GDM1 (cell line): Measurements from ENCODE around the gene SPNS3.

Experiments used
- DNase-seq: peaks from one replicate; lab custom pipeline; 2025; lab: John Stamatoyannopoulos, UW

Gene SPNS3

DNA sequence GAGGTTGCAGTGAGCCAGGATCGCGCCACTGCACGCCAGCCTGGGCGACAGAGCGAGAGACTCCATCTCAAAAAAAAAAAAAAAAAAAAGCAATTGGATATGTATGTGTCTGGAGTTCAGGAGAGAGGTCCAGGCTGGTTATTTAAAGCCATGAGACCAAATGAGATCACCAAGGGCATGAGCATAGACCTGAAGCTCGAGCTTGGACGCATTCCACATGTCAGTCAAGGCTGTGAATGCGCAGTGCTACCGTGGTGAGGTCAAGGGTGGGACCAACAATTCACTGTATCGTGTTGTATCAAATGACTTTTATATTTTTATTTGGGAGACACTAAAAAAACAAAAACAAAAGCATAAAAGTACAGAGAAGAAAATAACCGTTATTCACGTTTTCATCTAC, 35.8 kb downstream of the SPNS3 start:
- DNase-seq: no peak

DNA sequence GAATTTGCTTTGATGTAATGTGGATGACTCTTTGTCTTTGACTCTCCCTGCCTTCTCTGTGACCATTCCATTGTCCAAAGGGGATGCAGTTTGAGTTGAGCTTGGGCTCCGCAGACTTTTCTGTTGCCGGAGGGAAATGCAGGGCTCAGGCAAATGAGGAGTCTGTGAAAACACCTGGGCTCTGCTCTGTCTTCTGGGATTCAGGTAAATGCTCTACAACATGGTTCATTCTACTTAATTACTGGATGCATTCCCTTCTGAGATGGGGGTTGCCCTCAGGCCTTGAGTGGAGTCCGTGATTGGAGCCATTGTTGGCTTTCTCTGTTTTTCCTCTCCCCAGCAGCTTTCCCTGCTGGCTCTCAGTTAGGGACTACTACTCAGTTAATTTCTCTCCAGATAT, 38.5 kb downstream of the SPNS3 start:
- DNase-seq: no peak

DNA sequence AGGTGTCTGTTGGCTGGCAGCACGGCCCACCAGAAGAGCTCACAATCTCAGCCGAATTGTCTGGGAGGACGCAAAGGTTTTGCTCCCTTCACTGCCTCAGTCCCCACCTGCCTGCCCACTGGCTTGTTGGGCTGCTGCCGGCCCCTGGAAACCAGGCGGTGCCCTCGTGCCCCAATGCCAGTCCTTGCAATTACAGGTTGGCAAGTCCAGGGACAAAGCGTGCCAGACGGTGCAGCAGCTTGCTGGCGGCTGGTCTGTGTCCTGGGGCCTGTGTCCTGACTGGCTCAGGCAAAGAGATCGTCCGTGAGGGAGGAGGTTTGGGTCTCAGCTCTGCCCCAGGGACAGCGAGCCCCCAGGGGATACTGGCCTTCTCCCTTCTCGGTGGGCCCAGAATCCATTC, 40.4 kb downstream of the SPNS3 start:
- DNase-seq: no peak

DNA sequence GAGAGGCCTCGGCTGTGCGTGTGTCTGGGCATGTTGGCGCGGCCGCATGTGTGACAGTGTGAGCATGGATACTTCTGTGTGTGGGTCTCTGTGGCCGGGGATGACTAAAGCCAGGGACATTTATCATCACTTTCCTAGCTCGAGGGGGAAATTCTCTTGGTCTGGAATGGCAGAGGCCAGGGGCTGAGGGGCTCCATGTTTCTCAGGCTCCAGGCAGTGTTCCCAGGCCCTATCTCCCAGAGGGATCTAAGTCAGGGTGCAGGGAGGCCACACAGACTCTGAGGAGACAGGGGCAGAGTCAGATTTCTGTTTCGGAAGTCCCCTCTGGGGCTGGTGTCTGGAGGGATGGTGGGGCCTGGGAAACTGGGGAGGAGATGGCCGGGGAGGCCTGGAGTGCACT, 41.3 kb downstream of the SPNS3 start:
- DNase-seq: no peak

DNA sequence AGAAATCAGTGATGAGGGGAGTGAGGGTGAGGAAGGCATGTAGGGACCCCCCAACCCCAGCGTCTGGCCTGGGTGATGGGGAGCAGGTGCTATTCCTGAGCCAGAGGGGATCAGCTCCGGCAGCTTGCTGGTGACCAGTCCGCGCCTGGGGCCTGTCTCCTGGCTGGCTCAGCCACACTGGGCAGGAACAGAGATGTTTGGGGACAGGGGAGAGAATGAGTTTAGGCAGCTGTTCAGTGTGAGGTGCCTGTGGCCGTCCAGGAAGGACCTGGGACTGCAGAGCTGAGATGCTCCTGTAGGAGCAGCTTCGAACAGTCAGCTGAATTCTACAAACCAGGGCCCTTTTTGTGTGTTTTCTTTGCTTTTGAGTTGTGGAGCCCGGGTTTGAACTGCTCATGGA, 41.7 kb downstream of the SPNS3 start:
- DNase-seq: no peak

DNA sequence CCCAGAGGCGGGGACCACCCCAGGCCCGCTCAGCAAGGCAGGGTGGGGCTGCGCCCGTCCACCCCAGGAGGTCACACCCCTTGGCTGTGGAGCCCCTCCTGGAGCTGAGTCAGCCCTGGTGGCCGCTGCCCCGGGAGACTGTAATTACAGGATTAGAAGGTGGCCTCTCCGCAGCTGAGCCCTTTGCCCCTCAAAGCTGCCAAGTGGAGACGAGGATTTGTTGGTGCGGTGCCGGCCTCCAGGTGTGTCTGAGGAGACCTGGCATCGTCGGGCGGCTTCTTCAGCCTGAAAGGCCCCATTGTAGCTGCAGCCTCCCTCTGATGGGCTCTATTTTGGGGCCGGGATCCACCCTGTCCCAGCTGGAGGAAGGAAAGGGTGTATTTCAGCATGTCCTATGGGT, 42.3 kb downstream of the SPNS3 start:
- DNase-seq: no peak

DNA sequence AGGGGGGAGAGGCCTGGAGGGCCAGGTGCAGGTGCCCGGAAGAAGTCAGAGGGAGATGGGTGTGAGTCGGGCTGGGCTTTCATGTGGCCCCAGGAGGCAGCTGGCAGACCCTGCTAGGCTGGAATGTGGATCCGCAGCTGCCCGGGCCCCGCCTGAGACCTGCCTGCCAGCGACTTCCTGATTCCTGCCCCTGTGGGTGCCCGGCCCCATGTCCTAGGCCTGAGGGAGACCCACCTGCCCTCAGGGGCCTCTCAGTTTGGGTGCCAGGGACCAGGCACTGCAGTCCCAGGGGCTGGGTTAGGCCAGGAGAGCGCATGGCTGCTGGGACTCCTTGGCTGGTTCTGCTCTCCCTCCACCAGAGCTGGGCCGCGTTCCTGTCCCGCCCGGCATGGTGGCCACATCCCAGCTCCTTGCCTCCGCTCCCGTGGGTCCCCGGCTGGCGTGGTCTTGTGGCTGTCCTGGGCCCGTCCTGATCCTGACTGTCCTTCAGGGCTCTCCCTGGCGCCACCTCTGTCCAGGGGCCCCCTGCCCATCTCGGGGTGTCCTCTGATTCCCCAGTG, 42.9 kb downstream of the SPNS3 start:
- no peak for DNase-seq

DNA sequence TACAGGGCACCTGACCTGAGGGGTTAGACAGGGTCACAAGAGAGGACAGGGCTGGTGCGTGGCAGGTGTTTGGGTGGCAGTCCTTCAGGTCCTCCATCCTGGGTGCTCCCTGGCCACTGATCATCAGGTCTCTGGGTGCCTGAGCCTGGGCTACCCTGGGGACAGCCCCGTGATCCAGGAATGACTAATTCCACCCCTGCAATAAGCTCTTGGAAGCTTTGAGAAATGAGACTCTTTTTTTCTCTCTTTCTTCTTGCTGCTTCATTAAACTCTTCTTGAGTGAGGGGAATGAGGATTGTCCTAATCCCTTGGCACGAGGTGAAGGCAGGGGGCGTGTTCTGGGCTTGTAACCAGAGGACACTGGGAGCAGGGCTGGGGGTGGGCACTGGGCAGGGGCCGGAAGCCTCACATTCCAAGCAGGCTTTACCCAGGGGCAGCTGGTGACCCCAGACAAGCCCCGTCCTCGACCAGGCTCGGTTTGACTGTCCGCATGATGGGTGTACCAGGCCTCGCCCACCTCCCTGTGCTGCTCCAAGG, 43.6 kb downstream of the SPNS3 start:
- DNase-seq: no peak

DNA sequence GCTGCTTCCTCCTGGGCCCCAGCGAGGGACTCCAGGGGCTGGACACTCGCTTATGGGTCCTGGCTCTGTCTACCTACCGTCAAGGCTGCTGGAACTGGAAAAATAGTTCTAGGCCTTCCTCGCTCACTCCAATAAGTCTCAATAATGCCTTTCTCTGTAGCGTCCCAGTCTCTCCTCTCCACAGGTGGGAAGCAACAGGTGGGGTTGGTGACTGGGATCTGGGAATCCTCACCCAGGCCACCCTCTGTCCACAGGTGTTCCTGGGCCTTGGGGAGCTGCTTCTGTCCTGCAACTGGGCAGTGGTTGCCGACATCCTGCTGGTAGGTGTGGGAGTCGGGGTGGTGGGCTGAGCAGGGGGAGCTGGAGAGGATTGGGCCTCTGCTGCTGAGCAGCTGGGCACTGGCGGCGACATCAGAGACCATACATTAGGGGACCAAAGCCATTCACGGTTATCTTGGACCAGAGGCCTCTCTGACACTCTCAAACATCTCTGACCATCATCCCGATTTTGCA, 44.6 kb downstream of the SPNS3 start:
- DNase-seq: no peak

DNA sequence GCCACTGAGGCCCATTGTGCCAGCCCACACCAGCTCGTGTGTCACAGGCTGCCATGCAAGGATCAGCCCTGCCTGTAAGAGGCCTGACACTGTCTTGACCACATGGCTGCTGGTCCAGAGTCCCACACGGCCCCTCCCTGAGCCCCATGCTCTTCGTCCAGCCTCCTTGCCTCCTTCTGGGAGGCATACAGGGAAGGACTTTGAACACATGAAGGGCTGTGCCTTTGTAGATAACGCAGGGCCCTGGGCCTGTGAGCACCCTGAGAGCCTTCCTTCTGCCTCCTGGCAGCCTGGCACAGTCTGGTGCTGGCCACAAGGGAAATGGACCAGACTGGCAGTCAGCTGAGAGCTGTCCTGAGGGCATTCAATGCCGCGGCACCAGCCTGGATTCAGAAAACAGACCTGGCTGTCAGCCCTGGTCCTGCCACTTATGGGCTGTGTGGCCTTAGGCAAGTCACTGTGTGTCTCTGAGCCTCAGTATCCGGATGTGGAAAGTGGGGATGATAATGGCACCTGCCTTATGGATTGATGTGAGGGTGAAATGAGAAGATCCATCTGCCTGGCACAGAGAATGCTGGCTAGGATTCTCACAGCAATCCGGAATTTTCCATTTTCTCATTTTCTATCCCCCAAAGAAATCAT, 45.7 kb downstream of the SPNS3 start:
- no peak for DNase-seq

DNA sequence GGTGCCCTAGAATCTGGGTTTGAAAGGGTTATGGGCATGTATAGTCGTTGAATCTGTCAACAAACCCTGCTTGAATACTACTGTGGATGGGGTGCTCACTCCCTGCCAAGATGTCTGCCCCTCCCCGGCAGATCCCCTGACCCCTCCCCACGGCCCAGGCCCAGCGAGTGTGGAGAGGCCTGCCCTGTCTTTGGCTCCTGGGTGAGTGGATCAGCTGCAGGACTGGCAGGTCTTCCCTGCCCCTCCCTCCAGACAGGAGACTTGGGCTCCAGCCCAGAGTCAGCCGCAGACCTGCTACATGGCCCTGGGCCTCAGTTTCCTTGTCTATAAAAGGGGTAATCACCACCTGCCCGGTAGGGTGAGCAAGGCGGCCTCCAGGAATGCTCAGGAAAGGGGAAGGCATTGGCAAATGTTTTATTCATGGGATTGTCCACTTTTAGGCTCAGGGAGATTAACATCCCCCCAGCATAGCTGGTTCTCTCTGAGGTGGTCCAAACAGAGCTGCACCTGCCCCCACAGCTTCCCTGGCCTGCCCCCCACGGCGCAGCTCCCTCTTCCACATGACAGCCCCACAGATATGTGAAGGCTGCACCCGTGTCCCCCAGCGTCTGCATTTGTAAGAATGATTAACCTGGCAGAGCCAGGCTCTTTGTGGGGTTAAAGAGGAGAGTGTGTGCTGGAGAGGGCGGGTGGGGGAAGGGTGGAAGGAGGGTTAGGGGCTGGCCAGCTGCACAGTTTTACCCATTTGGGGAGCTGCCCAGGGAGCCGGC, 46.4 kb downstream of the SPNS3 start:
- no peak for DNase-seq

DNA sequence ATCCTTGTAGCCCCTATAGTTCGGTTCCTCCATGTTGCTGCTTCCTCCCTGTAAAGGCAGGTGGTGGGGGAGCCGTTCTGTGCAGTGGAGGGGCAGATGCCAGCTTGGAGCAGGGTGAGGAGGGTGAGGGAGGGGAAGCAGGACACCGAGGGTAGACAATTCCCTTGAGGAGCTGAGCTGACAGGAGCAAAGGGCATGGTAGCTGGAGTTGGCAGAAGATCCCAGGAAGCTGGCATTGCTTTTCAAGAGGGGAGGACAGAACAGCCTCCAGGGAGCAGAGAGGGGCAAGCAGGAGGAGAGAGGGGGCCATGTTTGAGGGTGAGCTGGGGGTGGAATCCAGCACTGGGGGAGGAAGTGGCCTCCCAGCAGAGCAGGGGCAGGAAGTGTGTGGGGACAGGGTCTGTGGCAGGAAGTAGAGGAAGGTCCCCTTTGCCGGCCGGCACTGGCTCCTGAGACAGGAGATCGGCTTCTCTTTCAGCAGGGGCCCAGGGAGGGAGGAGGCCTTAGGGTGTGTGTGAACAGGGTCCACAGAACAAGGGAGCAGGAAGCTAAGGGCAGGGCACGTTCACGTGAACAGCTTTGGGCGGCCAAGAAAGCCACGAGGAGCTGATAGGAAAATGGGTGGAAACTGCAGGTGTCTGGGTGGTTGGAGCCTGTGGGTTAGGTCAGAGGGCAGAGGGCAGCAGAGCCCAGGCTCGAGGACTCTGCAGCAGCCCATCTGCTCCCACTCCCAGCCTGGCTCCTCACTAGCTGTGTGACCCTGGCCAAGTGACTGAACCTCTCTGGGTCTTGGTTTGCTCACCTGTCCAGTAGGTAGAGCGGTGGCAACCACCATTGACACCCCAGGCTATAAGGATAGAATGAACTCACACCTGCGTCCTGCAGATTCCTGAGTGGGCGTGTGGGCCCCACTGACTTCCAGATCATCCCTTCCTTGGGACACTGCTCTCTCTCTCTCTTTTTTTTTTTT, 47.5 kb downstream of the SPNS3 start:
- peak; percentile 92 for DNase-seq

DNA sequence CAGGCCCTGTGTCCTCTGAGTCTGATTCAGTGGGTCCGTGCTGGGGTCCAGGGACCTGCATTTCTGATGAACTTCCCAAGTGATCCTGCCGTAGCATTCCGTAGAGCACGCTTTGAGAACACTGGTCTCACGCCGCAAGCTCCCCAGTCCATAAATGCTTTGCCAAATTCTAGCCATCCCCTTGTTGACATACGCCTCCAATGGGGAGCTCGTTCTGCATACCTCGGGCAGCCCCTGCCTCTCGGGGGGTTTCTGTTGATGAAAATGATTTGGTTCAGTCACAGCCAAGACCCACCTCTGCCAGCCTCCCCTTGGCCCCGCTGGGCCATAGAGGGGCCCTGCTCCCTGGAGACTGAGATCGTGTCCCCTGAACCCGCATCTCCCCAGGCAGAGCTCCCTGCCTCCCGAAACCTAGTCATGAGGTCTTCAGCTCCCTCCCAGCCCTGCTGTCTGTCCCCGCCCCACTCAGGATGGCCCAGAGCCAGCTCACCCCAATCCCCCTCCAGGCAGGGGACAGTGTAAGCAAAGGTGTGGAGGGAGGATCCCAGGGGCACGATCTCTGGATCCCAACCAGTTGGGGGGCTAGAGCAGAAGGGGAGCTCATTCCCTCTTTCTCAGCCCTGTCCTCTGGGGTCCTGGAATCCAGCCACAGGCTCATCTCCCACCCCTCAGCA, 48.7 kb downstream of the SPNS3 start:
- DNase-seq: no peak

DNA sequence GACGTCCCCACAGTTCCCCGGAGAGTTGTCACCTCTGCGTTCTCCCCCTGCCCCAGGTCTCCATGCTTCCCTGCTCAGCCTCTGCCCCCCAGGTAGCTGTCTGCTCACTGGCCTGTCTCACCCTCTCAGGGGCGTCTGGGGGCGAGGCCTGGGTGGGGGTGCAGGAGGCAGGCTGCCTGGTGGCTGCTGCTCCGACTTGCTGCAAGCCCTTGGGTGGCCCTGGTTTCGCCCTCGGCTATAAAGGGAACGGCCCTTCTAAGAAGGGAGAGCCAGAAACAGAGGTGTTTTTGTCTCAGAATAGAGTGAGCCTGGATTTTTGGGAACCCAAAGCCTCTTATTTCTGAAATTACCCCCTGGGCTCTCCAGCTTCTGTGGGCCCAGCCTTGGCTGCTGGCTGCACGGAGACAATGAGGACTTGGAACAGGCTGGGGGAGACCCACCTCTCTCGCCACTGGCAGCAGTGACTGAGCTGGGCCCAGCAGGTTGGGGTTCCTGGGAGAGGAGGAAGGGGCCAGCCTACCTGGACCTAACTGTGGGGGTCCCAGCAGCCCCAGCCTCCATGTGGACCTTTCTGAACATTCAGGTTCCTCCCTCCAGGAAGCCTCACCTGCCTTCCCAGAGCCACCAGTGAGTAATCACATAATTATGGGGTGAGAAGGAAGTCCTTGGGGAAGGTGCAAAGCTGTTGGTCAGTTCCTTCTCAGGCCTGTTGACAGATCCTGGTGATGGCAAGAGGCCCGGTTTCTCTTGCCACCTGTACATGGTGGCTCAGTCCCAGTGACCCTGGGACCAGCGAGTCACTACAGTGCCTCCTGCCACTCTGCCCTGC, 49.5 kb downstream of the SPNS3 start:
- no peak for DNase-seq

DNA sequence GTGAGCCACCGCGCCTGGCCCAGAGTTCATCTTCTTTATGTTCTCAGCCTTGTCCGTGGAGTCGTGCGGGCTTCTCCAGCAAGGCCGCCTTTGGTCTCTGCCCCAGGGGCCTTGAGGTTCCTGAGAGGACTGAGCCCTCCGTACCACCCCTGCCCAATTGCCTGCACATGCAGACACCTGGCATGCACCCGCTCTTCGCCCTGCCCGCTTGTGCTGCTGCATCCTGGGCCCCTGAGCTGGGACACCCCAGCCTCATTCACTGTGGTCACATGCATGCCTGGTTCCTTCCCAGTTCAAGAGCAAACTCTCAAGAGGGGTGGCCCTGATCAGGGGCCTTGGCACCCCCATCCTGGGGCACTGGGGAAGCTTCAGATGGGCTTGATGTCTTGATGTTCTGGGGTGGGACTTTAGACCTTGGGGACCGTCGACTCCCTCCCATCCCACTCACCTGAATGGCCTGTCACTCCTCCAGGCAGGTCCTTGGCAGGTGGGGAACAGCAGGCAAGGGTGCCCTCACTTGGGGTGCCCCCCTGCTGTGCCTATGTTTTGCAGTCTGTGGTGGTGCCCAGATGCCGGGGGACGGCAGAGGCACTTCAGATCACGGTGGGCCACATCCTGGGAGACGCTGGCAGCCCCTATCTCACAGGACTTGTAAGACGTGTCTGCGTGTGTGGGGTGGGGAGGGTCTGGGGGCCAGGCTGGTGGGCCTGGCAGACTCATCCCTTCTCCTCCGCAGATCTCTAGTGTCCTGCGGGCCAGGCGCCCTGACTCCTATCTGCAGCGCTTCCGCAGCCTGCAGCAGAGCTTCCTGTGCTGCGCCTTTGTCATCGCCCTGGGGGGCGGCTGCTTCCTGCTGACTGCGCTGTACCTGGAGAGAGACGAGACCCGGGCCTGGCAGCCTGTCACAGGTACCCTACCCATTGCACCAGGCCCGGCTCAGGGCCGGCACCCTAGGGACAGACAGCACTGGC, 52.2 kb downstream of the SPNS3 start:
- DNase-seq: no peak

DNA sequence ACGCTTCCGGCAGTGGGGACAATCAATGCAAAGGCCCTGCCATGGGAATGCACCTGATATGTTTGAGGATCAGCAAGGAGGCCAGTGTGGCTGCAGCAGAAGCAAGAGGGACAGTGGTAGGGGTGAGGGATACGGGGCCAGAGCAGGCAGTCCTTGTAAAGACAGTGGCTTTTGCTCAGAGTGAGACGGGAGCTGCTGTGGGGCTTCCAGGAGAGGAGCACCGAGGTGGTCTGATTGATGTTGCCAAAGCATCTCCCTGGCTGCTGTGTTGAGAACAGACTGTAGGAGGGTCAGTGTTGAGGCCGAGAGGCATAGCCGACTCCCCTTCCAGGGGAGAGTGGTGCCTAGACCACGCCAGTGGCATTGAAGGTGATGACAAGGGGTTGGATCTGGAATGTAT, 53.6 kb downstream of the SPNS3 start:
- no peak for DNase-seq

DNA sequence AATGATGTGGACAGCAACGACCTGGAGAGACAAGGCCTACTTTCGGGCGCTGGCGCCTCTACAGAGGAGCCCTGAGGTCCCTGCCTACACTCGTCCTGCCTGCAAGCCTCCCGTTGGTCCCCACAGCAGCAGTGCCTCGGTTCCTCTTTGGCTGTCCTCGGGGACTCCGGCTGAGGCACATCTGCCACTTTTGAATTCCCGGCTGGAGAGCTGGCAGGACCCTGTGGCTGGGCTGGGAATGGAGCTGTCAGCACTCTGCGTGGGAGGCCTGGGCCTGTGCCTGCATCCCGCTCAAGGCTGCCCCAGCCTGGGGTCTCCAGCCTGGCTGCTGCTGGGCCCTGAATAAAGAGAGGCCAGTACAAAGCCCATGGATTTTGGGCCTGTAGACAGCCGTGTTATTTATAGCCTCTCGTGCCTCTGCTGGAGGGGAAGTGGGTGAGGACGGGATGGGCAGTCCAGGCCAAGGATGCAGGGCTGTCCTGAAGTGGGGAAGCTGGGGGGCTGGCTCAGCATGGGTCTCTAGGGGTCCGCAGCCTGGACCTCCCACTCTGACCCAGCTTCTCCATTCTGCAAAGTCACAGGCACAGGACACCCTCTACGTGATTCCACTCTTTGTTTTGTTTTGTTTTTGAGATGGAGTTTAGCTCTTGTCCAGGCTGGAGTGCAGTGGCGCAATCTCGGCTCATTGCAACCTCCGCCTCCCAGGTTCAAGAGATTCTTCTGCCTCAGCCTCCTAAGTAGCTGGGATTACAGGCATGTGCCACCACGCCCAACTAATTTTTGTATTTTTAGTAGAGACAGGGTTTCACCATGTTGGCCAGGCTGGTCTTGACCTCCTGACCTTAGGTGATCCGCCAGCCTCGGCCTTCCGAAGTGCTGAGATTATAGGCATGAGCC, 54.3 kb downstream of the SPNS3 start:
- DNase-seq: no peak

DNA sequence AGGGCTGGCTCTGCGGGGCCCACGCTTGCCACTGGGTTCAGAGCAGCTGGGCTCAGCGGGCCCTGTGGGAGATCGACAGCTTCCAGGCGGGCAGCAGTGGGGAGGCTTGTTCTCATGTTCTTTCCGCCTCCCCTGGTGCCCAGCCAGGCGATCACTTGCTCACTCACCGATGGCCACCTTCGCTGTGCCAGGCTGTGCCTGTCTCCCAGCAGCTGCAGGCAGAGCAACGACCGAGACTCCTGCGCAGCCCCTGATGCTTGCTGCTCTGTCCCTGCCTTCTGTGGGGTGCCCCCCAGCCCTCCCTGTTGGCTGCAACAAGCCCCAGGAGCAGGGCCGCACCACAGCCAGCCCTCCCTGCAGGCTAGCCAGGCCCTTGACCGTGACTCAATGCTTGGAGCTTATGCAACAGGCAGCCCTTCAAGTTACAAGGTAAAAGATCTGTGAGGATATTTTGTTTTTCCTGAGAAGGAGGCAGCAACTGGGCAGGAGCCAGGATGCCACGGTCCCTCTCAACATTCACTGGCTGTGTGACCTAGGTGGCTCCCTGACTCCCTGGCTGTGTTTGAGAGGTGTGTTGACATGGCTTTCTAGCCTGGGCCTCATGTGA, 55.4 kb downstream of the SPNS3 start:
- DNase-seq: no peak
